Measurements from ENCODE around the gene KIAA1671. TPM values are rescaled to one million over a fixed set of nuclear protein-coding genes. Genes with fewer than 3 reads are reported as not detected.

KIAA1671 gene
- polyA plus RNA-seq, 6 donors from 2014 or later: not detected

DNA sequence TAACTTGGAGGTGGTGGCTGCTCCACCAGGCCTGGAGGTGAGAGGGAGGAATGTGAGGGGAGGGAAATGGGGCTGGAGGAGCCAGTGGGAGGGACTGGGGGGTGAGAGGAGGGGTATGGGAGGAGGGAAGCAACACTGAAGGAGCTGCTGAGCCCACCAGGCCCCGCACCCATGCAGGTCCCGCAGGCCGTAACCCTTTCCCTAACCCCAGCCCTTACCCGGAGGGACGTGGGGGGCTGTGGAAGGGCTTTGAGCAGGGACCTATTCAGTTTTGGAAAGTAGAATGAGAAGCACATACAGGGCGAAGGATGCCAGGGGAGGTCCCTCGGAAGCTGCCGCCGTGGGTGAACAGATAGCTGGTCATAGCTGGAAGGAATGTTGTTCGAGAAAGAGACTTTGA, 213.3 kb downstream of the KIAA1671 start:
- H3K36me3 Mint-ChIP-seq: no peaks in the 10 kb centered on the region
- peaks cover 0 to 1% (median 0%) of the 10 kb centered on the region in 7 donors for H3K9me3 Mint-ChIP-seq
- H3K27ac Mint-ChIP-seq: no peak overlapping the region
- H3K27me3 Mint-ChIP-seq: peaks cover 0 to 17% (median 4%) of the 10 kb centered on the region in 3 donors
- ATAC-seq (ENCODE audit: low read depth in 2 of 2): no peak
- DNase-seq: no peak
- H3K4me3 Mint-ChIP-seq: no peak overlapping the region
- no peaks in the 10 kb centered on the region for H3K4me1 Mint-ChIP-seq

DNA sequence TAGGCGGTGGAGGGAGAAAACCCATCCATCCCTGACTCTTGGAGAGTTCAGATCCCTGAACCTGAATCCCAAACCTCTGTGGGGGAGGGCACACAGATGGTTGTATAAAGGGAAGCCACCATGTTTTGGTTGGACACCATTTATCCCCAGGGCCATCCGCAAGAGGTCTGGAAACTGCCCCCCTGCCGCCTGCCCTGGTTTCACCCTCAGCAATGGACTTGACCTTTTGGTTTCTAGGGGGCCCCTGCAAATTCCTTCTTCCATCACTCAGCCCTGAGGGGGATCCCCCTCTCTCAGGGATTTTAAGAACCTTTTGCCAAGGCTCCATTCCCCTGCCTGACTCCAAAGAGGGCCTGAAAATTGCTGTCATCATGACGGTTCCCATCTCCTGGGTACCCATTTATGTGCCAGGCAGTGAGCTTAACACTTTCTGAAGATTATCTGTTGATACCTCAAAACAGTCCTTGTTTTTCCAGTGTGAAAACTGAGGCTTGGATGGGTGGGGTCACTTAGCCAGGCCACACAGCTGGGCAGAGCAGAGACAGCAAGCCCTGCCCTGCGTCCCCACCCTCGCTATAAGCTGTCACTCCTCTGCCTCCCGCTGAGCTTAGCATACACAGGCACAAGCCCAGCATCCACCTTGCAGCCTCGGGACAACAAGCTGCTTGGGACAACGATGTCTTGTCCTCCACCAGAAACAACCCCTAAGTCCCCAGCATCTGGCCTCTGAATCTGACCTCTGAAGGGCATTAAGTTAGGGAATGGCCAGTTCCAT, 213.9 kb downstream of the KIAA1671 start:
- H3K27ac Mint-ChIP-seq: no peak overlapping the region
- H3K9me3 Mint-ChIP-seq: peaks cover 0 to 1% (median 0%) of the 10 kb centered on the region in 7 donors
- ATAC-seq (ENCODE audit: low read depth in 2 of 2) (no peak), DNase-seq (no peak)
- no peaks in the 10 kb centered on the region for H3K4me1 Mint-ChIP-seq
- peaks cover 0 to 10% (median 4%) of the 10 kb centered on the region in 3 donors for H3K27me3 Mint-ChIP-seq
- no peak overlapping the region for H3K4me3 Mint-ChIP-seq
- H3K36me3 Mint-ChIP-seq: no peaks in the 10 kb centered on the region

DNA sequence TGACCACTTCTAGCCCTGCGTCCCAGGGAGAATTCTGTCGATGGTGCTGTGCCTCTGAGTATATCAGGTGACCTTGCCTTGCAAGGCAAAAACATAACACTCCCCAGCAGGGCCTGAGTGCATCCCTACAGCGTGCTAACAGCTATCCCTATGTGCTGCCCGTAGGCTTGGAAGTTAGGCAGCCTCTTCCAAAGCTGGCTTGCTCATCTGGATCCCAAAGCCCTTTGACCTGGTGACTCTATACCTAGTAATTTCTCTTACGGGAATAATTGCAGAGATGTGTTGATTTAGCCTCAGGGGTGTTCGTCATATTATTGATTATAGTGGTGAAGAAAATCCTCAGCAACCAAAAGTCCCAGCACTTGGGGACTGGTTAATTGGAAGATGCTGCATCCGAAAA, 214.6 kb downstream of the KIAA1671 start:
- Mint-ChIP-seq H3K27me3 (peaks cover 0 to 9% (median 4%) of the 10 kb centered on the region in 3 donors), H3K27ac (no peak overlapping the region), H3K4me3 (no peak overlapping the region), H3K36me3 (no peaks in the 10 kb centered on the region), H3K4me1 (no peaks in the 10 kb centered on the region), H3K9me3 (peaks cover 0 to 1% (median 0%) of the 10 kb centered on the region in 7 donors)
- DNase-seq (no peak), ATAC-seq (ENCODE audit: low read depth in 2 of 2) (no peak)

DNA sequence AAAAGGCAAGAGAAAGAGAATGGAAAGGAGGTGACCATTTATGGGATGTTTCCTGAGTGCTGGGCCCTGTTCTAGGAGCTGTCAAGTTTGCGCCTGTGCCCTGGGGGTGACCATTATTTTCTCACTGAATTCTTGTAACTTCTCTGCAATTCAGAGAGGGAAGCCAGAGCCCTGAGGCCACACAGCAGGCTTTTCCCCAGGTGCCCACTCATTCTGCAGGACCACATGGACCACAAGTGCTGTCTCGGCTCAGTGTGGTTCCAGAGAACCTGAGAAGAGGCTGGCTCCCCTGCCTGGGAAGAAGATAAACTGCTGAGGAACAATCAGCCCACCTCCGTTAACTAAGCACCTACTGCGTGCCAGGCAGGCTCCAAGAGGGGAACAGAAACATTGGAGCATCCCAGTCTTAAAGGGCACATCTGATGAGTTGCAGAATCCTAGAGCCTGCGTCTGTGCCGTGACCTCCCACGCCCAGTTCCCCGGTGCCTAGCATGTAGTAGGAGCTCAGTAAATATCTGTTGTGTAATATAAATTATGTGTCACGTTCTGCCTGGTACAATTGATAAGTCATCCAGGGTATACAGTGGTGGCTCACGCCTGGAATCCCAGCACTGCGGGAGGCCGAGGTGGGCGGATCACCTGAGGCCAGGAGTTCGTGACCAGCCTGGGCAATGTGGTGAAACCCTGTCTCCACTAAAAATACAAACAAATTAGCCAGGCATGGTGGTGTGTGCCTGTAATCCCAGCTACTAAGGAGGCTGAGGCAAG, 215.5 kb downstream of the KIAA1671 start:
- Mint-ChIP-seq H3K27ac (no peak overlapping the region), H3K36me3 (no peaks in the 10 kb centered on the region), H3K4me1 (no peaks in the 10 kb centered on the region), H3K9me3 (peaks cover 0 to 1% (median 0%) of the 10 kb centered on the region in 7 donors), H3K4me3 (no peak overlapping the region), H3K27me3 (peaks cover 0 to 9% (median 4%) of the 10 kb centered on the region in 3 donors)
- DNase-seq: no peak
- no peak for ATAC-seq (ENCODE audit: low read depth in 2 of 2)

DNA sequence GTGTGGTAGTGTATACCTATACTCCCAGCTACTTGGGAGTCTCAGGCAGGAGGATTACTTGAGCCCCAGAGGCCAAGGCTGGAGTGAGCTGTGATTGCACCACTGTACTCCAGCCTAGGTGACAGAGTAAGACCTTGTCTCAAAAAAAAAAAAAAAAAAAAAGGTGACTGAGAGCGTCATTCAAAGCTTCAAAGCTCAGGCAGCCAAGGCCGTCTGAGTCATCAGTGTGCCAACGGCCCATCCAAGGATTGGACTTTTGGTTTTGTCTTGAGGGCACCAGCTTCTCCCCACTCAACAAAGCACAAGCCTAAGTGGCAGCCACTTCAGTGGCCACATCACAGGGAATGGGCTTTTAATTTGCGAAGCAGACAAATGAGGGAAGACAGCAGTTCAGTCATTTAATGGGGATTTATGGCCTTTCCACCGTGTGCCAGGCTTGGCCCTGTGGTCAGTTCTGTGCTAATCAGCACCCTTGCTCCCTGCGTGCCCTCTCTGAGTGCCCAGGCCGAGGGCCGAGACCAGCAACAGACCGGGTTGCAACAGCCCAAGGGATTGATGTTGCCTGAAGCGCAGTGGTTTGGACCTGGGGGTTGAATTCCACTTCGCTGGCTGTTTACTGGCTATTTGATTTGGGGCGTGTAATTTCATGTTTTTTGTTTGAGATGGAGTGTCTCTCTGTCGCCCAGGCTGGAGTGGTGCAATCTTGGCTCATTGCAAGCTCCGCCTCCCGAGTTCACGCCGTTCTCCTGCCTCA, 216.9 kb downstream of the KIAA1671 start:
- Mint-ChIP-seq H3K27ac (peak overlapping the region in 1 of 6 donors; percentile 42), H3K4me3 (no peak overlapping the region), H3K27me3 (peaks cover 4 to 9% (median 5%) of the 10 kb centered on the region in 3 donors), H3K4me1 (no peaks in the 10 kb centered on the region), H3K36me3 (no peaks in the 10 kb centered on the region), H3K9me3 (peaks cover 0 to 1% (median 0%) of the 10 kb centered on the region in 7 donors)
- ATAC-seq (ENCODE audit: low read depth in 2 of 2): no peak
- no peak for DNase-seq

GRCh38 chr22:25170426-25170980, 218.0 kb downstream of the KIAA1671 start:
- ATAC-seq (ENCODE audit: low read depth in 2 of 2): no peak
- Mint-ChIP-seq H3K9me3 (peaks cover 0 to 1% (median 0%) of the 10 kb centered on the region in 7 donors), H3K4me1 (no peaks in the 10 kb centered on the region), H3K27me3 (peaks cover 4 to 8% (median 5%) of the 10 kb centered on the region in 3 donors), H3K4me3 (no peak overlapping the region), H3K36me3 (no peaks in the 10 kb centered on the region), H3K27ac (no peak overlapping the region)
- no peak for DNase-seq

GRCh38 chr22:25172153-25172552, 219.6 kb downstream of the KIAA1671 start:
- Mint-ChIP-seq H3K27ac (no peak overlapping the region), H3K4me1 (no peaks in the 10 kb centered on the region), H3K36me3 (no peaks in the 10 kb centered on the region), H3K27me3 (peaks cover 0 to 12% (median 8%) of the 10 kb centered on the region in 3 donors), H3K9me3 (peaks cover 0 to 1% (median 0%) of the 10 kb centered on the region in 7 donors), H3K4me3 (no peak overlapping the region)
- DNase-seq (no peak), ATAC-seq (ENCODE audit: low read depth in 2 of 2) (no peak)

DNA sequence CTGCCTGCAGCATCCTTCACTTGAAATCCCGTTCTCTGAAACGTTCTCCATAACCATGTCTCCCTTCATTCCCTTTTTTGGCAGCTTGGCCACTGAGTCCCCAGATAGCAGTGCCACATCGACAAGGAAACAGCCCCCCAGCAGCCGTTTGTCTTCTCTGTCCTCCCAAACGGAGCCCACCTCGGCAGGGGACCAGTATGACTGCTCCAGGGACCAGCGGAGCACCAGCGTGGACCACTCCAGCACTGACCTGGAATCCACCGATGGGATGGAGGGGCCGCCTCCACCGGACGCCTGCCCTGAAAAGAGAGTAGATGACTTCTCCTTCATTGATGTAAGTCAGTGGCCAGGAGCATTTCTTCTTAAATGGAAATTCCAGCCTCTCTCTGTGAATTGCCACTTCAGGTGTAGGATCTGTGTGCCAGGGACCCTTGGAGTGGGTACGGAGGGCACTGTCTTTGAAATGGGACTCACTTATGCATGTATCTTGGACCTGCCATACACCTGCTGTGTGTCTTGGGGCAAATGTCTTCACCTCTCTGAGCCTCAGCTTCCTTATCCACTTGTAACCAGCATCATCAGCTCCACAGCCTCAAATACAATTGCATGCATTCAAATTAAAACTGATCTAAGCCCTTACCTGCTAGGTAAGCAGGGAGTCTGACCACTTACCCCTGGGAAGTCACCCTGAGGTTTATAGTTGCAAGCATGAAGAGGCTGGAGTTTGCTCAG, 221.8 kb downstream of the KIAA1671 start:
- peaks cover 0 to 2% of the 10 kb centered on the region in 2 donors for H3K36me3 Mint-ChIP-seq
- peaks cover 0 to 12% (median 8%) of the 10 kb centered on the region in 3 donors for H3K27me3 Mint-ChIP-seq
- ATAC-seq (ENCODE audit: low read depth in 2 of 2) (no peak), DNase-seq (no peak)
- H3K9me3 Mint-ChIP-seq: peaks cover 0 to 1% (median 0%) of the 10 kb centered on the region in 7 donors
- no peak overlapping the region for H3K4me3 Mint-ChIP-seq
- H3K27ac Mint-ChIP-seq: no peak overlapping the region
- no peaks in the 10 kb centered on the region for H3K4me1 Mint-ChIP-seq

DNA sequence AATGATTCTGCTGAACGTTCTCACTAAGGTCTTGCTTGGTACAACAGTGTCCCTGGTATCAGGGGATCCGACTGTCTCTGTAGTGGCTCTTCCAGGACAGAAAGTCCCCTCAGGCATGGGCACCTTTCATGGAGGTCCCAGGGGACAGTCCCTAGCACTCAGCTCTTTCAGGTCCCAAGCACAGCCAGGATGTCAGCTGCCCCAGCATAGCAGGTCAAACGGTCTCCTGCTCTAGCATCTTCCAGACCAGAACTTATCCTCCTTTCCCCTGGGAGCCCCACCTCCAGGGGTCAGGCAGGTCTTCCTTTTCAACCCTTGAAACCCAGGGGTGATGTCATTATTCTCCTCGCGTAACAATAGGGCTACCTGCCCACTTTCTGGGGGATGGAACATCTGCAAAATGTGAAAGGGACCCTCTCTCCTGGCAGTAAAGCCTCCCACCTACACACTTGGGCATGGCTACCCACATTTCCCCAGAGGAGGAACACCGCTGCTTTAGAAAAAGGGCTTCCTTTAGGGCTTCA, 222.4 kb downstream of the KIAA1671 start:
- ATAC-seq (ENCODE audit: low read depth in 2 of 2) (no peak), DNase-seq (no peak)
- peaks cover 4 to 12% (median 8%) of the 10 kb centered on the region in 3 donors for H3K27me3 Mint-ChIP-seq
- no peaks in the 10 kb centered on the region for H3K4me1 Mint-ChIP-seq
- H3K4me3 Mint-ChIP-seq: no peak overlapping the region
- peaks cover 0 to 8% of the 10 kb centered on the region in 2 donors for H3K36me3 Mint-ChIP-seq
- H3K27ac Mint-ChIP-seq: no peak overlapping the region
- peaks cover 2 to 8% (median 5%) of the 10 kb centered on the region in 7 donors for H3K9me3 Mint-ChIP-seq

DNA sequence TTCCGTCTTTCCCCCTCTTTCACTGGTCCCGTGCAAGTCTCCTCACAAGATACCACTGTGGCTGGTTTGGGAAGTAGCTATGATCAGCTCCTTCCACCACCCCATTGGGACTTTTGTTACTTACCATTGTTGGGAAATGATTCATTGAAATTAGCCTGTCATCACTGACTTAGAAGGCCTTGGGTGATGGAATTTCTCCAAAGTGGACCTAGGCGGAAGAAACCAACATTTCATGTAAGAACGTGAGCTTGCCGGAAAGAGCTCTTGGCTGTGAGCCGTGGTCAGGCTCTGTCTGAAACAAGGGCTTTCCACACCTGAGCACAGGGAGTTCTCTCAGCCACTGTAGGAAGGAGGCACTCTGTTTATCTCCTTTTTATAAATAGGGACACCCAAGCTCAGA, 223.7 kb downstream of the KIAA1671 start:
- Mint-ChIP-seq H3K4me1 (no peaks in the 10 kb centered on the region), H3K4me3 (no peak overlapping the region), H3K9me3 (peaks cover 2 to 9% (median 6%) of the 10 kb centered on the region in 7 donors), H3K36me3 (peaks cover 0 to 9% of the 10 kb centered on the region in 2 donors), H3K27me3 (peaks cover 4 to 12% (median 8%) of the 10 kb centered on the region in 3 donors), H3K27ac (no peak overlapping the region)
- no peak for DNase-seq
- no peak for ATAC-seq (ENCODE audit: low read depth in 2 of 2)

GRCh38 chr22:25176799-25177198, 224.3 kb downstream of the KIAA1671 start:
- Mint-ChIP-seq H3K4me1 (no peaks in the 10 kb centered on the region), H3K27ac (no peak overlapping the region), H3K27me3 (peaks cover 4 to 12% (median 8%) of the 10 kb centered on the region in 3 donors)

DNA sequence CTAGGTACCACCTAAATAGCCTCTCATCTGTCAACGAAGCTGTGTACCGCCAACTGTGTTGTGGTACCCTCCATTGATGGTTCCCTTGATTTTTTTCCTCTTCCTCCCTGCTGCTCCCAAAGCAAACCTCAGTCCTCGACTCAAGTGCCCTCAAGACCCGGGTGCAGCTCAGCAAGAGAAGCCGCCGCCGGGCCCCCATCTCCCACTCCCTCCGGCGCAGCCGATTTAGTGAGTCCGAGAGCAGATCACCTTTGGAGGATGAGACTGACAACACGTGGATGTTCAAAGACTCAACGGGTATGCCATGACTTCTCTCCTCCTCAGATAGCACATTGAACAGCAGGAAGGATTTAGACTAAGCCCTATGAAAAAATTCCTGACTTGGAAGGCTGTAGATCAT, 224.7 kb downstream of the KIAA1671 start:
- H3K36me3 Mint-ChIP-seq: peaks cover 0 to 9% of the 10 kb centered on the region in 2 donors
- no peaks in the 10 kb centered on the region for H3K4me1 Mint-ChIP-seq
- peaks cover 2 to 12% (median 7%) of the 10 kb centered on the region in 7 donors for H3K9me3 Mint-ChIP-seq
- no peak overlapping the region for H3K27ac Mint-ChIP-seq
- DNase-seq (no peak), ATAC-seq (ENCODE audit: low read depth in 2 of 2) (no peak)
- H3K27me3 Mint-ChIP-seq: peaks cover 4 to 14% (median 12%) of the 10 kb centered on the region in 3 donors
- H3K4me3 Mint-ChIP-seq: no peak overlapping the region

More at GRCh38 chr22:25176799-25177198, 224.3 kb downstream of the KIAA1671 start:
- ATAC-seq (ENCODE audit: low read depth in 2 of 2) (no peak), DNase-seq (no peak)
- peaks cover 0 to 9% of the 10 kb centered on the region in 2 donors for H3K36me3 Mint-ChIP-seq
- H3K4me3 Mint-ChIP-seq: no peak overlapping the region
- H3K9me3 Mint-ChIP-seq: peaks cover 2 to 12% (median 7%) of the 10 kb centered on the region in 7 donors

Data from naive B cell (primary cell).